ENCODE measurements around the gene SUN5. TPM values are rescaled to one million over a fixed set of nuclear protein-coding genes. Genes with fewer than 3 reads are reported as not detected.

SUN5 gene
- total RNA-seq, 1 donor from 2014 or later, result not detected

- ATAC-seq, result no peak
- no peak for DNase-seq
Observed at GRCh38 chr20:33027769-33028751, 23.8 kb upstream of the SUN5 start.

GRCh38 chr20:33026779-33027759 lies 22.8 kb upstream of the SUN5 start:
- intact Hi-C loops (cut with micrococcal nuclease), result no loop called here
- ATAC-seq, result no peak
- no peak for DNase-seq

More at GRCh38 chr20:33027769-33028751, 23.8 kb upstream of the SUN5 start:
- intact Hi-C loops (cut with micrococcal nuclease), result no loop called here

DNA sequence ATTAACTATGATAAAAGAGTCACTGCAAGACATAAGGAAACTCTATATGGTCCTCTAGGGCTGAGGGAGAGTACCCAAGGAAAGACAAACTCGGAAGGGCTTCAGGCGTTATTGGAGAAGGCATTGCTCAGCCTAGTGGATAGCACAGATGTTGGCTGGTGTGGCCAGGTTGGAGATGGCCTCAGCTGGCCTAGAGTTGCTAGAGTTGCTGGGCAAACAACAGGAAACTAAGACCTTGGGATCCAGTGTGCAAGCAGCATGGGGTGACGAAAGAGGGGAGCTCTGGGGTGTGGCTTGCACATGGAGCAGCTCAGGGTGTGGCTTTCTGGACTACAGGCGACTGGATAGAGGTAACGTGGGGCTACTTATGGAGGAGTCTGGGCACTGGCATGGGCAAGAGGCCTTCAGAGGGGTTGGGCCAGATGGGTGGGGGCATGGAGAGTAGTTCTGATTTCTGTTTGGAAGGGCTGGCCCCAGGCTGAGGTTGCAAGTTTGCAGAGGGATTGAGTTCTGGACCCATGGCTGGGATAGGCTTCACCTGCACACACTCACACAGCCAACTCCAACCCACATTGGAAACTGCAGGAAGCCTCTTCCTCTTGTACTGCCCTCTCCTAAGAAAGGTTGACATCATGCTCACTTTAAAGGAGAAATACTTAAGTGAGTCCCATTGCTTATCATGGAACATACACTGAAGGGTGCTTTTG lies 22.0 kb upstream of the SUN5 start:
- ATAC-seq (no peak), DNase-seq (no peak)
- intact Hi-C loops (cut with micrococcal nuclease), result no loop called here

DNA sequence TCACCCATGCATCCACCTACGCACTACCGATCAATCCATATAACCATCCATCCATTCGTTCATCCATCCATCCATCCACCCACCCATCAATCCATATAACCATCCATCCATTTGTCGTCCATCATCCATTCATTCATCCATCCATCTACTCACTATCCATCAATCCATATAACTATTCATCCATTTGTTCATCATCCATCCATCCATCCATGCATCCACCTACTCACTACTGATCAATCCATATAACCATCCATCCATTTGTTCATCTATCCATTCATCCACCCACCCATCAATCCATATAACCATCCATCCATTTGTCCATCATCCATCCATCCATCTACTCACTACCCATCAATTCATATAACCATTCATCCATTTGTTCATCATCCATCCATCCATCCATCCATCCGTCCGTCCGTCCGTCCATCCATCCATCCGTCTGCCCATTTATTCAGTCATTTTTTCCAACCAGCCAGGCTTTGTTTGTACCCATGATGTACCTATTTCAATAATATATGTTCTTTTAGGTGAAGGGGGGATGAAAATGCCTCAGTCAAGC lies 21.2 kb upstream of the SUN5 start:
- no peak for ATAC-seq
- intact Hi-C loops (cut with micrococcal nuclease), result no loop called here
- DNase-seq, result no peak

- intact Hi-C loops (cut with micrococcal nuclease), result no loop called here
- no peak for ATAC-seq
- DNase-seq, result no peak
Observed at GRCh38 chr20:33024609-33025317, 20.5 kb upstream of the SUN5 start.

- intact Hi-C loops (cut with micrococcal nuclease), result no loop called here
- ATAC-seq (no peak), DNase-seq (no peak)
Observed at GRCh38 chr20:33024243-33024560, 20.0 kb upstream of the SUN5 start.

DNA sequence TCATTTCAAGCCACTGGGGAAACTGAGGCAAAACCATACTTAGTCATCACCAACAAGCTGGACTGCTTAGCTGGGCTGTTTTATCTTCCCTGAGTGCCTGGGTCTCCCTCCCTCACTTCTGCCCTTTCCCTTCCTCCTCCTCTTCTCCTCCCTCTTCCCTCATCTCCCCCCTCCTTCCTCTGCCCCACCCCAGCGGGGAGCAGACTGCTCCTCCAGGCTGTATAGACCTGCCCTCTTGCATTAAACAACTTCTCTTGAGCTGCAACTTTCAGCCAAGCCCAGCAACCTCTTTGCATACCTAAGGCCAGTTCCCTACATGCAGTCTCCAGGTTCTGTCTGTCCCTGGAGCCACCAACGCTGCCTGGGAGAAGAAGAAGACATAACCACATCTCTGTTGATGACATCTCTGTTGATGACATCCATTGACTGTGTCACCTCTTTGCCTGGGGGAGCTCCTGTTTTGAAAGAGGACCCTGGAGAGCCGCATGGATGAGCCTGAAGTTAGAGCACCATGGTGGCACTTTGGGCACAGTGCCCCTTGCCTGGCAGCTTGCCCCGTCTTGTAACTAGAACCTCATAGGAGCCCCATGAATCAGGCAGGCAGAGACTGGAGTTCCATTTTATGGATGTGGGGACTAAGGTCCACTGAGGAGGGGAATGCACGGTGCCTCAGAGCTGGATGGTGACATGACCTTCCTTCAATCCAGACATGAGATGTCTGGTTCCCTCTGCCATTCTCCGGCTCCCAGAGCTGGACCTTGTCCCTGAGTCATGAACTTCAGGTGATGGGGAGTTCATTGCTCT lies 19.4 kb upstream of the SUN5 start:
- intact Hi-C loops (cut with micrococcal nuclease), result no loop called here
- DNase-seq, result no peak

DNA sequence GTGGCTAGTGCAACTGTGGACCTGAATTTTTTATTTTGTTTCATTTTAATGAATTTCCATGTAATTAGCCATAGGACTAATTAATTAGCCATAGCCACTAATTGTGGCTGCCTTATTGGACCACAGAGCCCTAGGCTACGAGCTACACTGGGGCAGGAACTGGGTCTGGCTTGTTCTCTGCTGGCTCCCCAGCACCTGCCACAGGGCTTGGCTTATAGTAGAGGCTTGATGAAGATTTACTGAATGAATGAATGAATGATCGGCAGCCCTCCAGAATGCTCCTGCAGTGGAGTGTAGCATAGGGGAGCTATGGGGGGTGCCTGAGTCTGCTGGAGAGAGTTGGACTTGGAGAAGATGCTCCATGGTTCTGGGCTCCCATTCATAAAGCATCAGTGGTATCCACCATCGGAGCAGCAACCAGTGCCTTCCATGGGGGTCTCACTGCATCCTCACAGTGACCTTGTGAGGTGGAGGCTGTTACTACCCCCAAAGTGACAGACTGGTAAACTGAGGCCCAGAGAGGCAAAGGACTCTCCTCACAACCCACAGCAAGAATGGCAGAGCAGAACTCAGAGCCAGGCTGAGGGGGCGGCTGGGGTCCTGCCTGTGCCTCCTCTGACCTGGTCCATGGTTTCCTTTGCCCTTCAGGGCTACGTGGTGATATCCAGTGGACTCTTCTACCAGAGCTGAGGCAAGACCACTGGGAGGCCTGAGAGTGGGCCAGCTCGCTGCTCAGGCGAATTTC lies 18.6 kb upstream of the SUN5 start:
- DNase-seq, result no peak
- intact Hi-C loops (cut with micrococcal nuclease), result no loop called here

More for the DNA sequence above, 19.4 kb upstream of the SUN5 start:
- ATAC-seq, result no peak

GRCh38 chr20:33022289-33022688 lies 18.1 kb upstream of the SUN5 start:
- no peak for ATAC-seq
- no peak for DNase-seq
- intact Hi-C loops (cut with micrococcal nuclease), result no loop called here

More for the DNA sequence above, 18.6 kb upstream of the SUN5 start:
- no peak for ATAC-seq

DNA sequence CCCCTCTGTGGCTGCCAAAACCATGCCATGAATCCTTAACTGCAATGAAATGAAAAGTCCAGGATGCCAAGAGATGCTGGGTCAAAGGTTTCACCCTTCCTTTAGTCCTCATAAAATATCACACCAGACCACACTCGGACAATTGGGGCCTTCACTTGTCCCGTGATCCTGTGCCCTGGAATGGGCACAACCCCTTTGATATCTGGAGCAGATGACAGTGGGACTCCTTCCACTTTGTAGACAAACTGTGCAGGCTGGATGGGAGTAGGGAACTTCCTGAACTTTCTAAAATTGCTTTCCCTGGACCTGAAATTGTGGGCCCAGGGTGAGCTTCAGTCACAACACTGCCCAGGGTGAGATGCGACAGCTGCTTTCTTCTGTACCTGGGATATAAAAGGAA lies 17.6 kb upstream of the SUN5 start:
- DNase-seq, result no peak

DNA sequence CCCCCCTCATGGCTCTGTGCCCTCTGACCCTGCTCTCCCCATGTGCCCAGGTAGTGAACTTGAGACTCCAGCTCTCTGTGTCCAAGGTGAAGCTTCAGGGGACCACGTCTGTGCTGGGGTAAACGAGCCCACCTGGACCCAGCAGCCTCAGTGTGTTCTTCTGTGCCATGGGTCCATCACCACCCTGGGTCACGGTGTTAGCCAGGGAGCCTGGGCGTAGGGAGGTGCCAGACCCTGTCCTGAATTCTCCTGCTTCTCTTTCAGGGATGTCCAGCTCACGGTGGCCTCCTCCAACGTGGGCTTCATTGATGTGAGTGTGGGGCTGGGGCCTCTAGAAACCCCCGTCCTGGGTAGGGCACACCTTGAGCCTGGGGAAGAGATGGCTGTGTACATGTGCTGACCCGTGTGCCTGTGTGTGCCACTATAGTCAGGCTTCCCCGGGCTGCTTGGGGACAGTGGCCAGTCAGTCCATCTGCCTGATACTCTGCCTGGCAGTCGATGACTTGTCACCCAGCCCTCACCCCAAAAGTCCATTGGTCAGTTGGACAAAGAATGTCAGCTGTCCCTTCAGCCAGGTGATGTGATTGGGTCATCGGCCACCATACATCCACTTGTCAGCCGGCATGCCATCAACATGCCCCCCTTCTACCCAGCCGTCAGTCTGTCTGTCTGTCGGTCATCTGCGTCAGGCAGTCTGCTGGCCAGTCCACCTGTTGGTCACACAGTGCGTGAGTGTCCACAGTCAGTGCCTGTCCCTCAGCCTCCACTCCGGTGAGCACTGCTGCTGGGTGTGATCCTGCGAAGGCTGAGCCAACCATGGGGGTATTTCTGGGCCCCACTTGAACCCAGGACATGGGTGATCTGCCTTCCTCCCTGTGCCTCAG lies 16.3 kb upstream of the SUN5 start:
- intact Hi-C loops (cut with micrococcal nuclease), result no loop called here
- no peak for DNase-seq
- ATAC-seq, result no peak

More for the DNA sequence above, 17.6 kb upstream of the SUN5 start:
- no peak for ATAC-seq
- intact Hi-C loops (cut with micrococcal nuclease), result no loop called here

DNA sequence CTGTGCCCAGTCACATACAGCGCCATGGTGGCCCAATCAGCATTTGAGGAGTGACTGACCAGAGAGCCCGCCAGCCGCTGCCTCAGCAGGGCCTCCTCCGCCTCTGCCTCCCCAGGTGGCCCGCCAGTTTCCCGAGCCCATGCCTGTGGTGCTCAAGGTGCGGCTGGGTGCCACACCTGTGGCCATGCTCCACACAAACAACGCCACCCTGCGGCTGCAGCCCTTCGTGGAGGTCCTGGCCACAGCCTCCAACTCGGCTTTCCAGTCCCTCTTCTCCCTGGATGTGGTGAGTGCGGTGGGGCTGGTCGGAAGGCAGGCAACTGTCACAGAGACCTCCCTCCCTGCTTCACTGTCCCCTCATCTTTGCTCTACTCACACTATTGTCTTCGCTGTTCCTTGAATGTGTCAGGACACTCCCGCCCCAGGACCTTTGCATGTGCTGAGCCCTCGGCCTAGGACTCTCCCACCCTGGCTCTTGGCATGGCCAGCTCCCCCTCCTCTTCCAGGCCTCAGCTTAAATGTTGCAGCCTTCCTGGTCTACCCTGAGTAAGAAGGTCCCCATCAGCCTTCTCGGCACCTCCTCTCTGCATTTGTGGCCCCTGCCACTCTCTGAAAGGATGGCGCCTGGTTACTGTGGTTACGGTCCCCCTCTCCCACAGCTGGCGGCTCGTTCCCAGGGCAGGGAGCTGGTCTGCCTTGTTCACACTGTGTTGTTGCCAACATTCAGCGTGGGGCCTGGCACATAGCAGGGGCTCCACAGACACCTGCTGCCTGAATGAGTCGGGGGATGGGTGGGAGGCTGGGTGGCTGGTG lies 15.4 kb upstream of the SUN5 start:
- ATAC-seq, result no peak
- intact Hi-C loops (cut with micrococcal nuclease), result no loop called here
- no peak for DNase-seq

DNA sequence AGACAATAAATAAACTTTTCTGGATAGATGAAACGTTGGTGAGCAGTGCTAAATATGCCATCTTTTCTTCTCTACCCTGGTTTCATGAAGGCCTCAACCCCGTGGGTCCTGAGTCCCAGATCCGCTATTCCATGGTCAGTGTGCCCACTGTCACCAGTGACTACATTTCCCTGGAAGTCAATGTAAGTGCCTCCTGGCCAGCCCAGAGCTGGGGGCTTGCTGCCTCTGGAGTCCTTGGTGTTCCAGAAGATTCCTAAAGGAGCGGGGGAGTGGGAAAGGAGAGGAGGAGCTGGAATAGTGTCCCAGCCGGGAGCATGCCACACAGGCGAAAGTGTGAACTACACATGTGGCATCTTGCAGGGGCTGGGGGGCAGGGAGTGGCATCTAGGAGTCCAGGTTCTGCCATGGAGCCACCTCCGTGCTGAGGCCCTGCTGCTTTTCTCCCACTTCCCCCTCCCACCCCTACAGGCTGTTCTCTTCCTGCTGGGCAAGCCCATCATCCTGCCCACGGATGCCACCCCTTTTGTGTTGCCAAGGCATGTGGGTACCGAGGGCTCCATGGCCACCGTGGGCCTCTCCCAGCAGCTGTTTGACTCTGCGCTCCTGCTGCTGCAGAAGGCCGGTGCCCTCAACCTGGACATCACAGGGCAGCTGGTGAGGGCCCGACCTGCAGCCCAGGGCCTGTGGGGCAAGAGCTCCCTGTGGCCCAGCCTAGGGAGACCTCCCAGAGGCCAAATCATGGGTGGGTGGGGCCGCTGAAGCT lies 14.1 kb upstream of the SUN5 start:
- intact Hi-C loops (cut with micrococcal nuclease), result no loop called here
- no peak for ATAC-seq
- no peak for DNase-seq

DNA sequence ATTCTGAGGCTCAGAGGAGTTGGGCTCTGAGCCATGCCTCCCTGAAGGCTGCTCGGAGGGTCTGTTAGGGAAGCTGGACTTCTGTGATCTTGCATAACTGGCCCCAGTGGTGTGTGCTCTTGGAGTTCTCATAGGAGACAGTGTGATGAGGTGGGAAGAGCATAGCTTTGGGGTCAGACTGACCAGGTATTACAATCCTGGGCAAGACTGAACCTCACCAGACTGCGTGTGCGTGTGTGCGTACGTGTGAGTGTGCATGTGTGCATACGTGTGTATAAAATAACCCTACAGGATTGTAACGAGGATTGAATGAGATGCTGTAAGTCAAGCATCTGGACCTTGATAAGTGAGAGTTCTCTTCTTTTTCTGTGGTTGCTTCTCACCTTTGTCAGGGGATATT lies 13.3 kb upstream of the SUN5 start:
- DNase-seq (no peak), ATAC-seq (no peak)
- intact Hi-C loops (cut with micrococcal nuclease), result no loop called here

Measured in left ventricle myocardium superior (tissue), 1 donor.